ENCODE data around the gene FGD6.

FGD6 gene

DNA sequence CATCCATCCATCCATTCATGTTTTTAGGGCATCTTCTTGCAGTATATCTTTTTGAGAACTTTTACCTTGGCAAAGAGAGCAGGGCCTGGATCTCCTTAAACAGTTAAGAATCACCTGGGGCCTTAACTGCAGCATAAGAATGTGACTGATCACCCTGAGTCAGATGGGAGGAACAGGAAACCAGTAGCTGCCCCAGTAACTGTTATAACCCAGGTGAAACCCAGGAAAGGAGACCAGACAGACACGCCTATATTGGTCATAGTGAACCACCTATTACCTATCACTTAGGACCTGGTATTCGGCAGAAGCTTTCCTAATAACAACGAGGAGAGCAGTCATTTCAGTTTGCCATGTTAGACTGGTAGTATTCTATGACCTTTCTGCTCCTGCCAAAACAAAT is 100.5 kb downstream of the FGD6 start:
- no peak for TF ChIP-seq CTCF (IDR thresholded peaks at IDR 0.05; ENCODE audit: borderline replicate concordance, insufficient read depth, low read depth, low read length)
- H3K4me3 ChIP-seq (ENCODE audit: low read depth, low read length), result no peak overlapping the region

- TF ChIP-seq CTCF (IDR thresholded peaks at IDR 0.05; ENCODE audit: borderline replicate concordance, insufficient read depth, low read depth, low read length), result no peak
- no peak overlapping the region for H3K4me3 ChIP-seq (ENCODE audit: low read depth, low read length)
Measured at GRCh38 chr12:95116341-95116740, 100.9 kb downstream of the FGD6 start.

- no peak for TF ChIP-seq CTCF (IDR thresholded peaks at IDR 0.05; ENCODE audit: borderline replicate concordance, insufficient read depth, low read depth, low read length)
- no peak overlapping the region for H3K4me3 ChIP-seq (ENCODE audit: low read depth, low read length)
Measured at GRCh38 chr12:95115641-95116040, 101.6 kb downstream of the FGD6 start.

DNA sequence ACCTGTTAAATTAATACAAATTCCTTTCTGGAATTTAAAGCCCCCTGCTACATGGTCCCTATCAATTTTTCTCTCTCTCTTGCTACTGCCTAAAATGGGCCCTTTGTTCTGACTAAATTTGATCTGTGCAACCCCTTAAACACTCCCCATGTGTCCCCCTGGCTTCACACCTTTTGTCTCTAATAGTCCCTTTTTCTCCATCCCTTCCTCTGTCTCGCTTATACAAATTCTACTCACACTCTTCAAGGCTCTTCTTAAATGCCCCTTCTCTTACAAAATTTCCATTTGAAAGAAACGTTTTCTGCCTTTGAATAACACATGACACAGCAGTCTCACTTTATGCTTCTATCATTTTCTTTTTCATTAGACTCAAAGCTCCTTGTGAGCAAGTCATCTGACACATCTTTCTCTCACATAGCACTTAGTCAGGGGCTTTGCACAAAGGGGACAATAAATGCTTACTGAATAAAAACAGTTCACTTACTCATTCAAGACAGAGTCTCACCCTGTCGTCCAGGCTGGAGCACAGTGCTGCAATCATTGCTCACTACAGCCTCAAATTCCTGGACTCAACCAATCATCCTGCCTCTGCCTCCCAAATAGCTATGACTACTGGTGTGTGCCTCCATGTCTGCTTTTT is 102.4 kb downstream of the FGD6 start:
- no peak for TF ChIP-seq CTCF (IDR thresholded peaks at IDR 0.05; ENCODE audit: borderline replicate concordance, insufficient read depth, low read depth, low read length)
- no peak overlapping the region for H3K4me3 ChIP-seq (ENCODE audit: low read depth, low read length)

GRCh38 chr12:95107362-95107761 is 109.9 kb downstream of the FGD6 start:
- TF ChIP-seq CTCF (IDR thresholded peaks at IDR 0.05; ENCODE audit: borderline replicate concordance, insufficient read depth, low read depth, low read length), result no peak
- H3K4me3 ChIP-seq (ENCODE audit: low read depth, low read length), result no peak overlapping the region

- no peak overlapping the region for H3K4me3 ChIP-seq (ENCODE audit: low read depth, low read length)
- TF ChIP-seq CTCF (IDR thresholded peaks at IDR 0.05; ENCODE audit: borderline replicate concordance, insufficient read depth, low read depth, low read length), result no peak
Measured at GRCh38 chr12:95105540-95105939, 111.7 kb downstream of the FGD6 start.

DNA sequence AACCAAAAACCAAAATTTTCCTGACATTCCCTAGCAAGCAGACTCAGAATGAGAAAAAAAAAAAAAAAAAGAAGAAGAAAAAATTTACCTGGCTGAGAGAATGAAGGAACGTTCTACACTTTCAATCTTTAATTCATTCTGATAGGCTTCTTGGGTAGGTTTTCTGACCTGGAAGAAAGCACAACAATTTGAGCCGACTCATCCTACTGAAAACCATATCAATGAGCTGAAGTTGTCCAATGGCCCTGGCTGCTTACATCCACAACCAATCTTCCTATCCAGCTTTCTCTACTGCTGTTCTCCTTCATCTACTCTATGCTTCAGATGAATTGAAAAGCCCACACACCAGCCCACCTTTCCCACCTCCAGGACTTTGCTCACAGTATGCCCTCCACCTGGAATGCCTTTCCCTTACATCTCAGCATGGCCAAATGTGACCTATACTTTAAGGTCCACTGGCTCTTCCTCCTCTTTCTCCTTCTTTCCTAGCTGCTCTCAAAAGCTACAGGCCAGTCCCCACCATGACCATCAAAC is 112.3 kb downstream of the FGD6 start:
- H3K4me3 ChIP-seq (ENCODE audit: low read depth, low read length), result no peak overlapping the region
- TF ChIP-seq CTCF (IDR thresholded peaks at IDR 0.05; ENCODE audit: borderline replicate concordance, insufficient read depth, low read depth, low read length), result no peak
